Prostate gland (tissue), 2 donors: ENCODE data around the gene UNC5A.

Experiments used
- CTCF ChIP-seq, 4 experiments: fragments of 200-600 bp in 2 of 4; fragments of 450-650 bp in 2 of 4; sonication (generic) in 2 of 4; IDR thresholded peaks; 1 replicate in 3 of 4; 2 replicates in 1 of 4; pipeline ENCODE4 v1.5.1; 2016 to 2019; ENCODE audit warnings: antibody characterized with exemption in 4 of 4, mild to moderate bottlenecking in 2 of 4, moderate library complexity in 2 of 4
- POLR2A ChIP-seq: fragments of 450-650 bp; IDR thresholded peaks from one replicate; pipeline ENCODE4 v1.6.1; 2016; ENCODE audit warnings: antibody characterized with exemption, mild to moderate bottlenecking

DNA sequence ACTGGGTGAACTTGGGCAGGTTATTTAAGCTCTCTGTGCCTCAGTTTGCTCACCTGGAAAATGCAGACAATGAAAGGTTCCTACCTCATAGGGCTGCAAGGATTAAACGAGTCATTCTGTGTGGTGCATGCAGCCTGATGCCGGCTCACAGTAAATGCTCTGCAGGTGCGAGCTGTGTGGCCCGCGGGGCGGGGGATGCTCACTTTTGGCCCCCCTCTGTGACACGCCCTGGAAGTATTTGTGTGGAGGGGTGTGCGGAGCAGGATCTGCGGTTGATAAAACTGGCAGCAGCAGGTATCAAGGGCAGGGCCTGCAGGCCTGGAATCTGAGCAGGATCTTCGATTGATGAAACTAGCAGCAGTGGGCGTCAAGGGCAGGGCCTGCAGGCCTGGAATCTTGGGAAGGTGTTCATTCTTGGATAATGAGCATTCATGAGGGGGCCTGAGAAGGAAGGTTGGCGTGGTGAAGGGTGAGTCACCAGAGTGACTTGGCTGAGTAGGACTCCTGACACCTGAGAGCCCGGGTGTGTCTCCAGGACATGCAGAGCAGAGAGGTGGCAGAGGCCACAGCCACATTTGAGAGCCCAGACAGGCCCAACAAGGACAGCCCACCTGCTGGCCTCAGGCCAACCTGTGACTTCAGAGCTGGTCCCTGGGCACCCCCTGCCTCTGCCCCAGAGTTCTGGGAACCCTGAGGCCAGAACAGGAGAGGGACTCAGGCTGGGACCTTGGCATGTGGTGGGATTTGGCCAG is 11.9 kb downstream of the UNC5A start:
- TF ChIP-seq CTCF (IDR thresholded peaks at IDR 0.05) (no peak), POLR2A (no peak)
